ENCODE measurements around the gene SPATA24.

- TF ChIP-seq POLR2AphosphoS5 (IDR thresholded peaks at IDR 0.05), result no peak
- no peak for TF ChIP-seq POLR2A (IDR thresholded peaks at IDR 0.05)
Measured at GRCh38 chr5:139439013-139439903, 35.4 kb upstream of the SPATA24 start, which contains the start of gene DNAJC18.
